Neural cell (in vitro differentiated cells): Measurements from ENCODE around the gene PTPRF. TPM values are rescaled to one million over a fixed set of nuclear protein-coding genes. Genes with fewer than 3 reads are reported as not detected.

Experiments used
- H2AFZ ChIP-seq: fragments of 200-600, 300-800 bp; sonication (generic), shearing (Covaris generic); 2 replicates; pipeline ENCODE4 v1.6.0; 2014; ENCODE audit warnings: low read depth, mild to moderate bottlenecking, antibody characterized with exemption, low read length, moderate library complexity
- H3F3A ChIP-seq: fragments of 200-600 bp; shearing (Covaris generic); 2 replicates; pipeline ENCODE4 v1.6.1; 2016; ENCODE audit warnings: mild to moderate bottlenecking, moderate library complexity, mixed read lengths, antibody characterized with exemption, low read length; ENCODE audit not compliant: insufficient read depth, poor library complexity, severe bottlenecking
- H3K27ac ChIP-seq: fragments of 200-600, 300-800 bp; sonication (generic), shearing (Covaris generic); 2 replicates; pipeline ENCODE4 v1.5.1; 2014; ENCODE audit warnings: mild to moderate bottlenecking, low read length, moderate library complexity
- H3K27me3 ChIP-seq: fragments of 300-800, 200-600 bp; sonication (generic), shearing (Covaris generic); 2 replicates; pipeline ENCODE4 v1.6.0; 2014; ENCODE audit warnings: mild to moderate bottlenecking, low read depth, low read length, moderate library complexity; ENCODE audit not compliant: insufficient read depth
- H3K36me3 ChIP-seq: fragments of 300-800, 200-600 bp; sonication (generic), shearing (Covaris generic); 2 replicates; pipeline ENCODE4 v1.5.1; 2014; ENCODE audit warnings: mild to moderate bottlenecking, antibody characterized with exemption, low read length, moderate library complexity; ENCODE audit not compliant: insufficient read depth
- H3K4me2 ChIP-seq: fragments of 300-800, 200-600 bp; sonication (generic), shearing (Covaris generic); 2 replicates; pipeline ENCODE4 v1.6.0; 2014; ENCODE audit warnings: mild to moderate bottlenecking, low read length
- H3K4me3 ChIP-seq: fragments of 300-800, 200-600 bp; sonication (generic), shearing (Covaris generic); 2 replicates; pipeline ENCODE4 v1.5.1; 2014; ENCODE audit warnings: mild to moderate bottlenecking, low read length, moderate library complexity
- H3K79me2 ChIP-seq: fragments of 200-600 bp; shearing (Covaris generic); replicated peaks from 2 replicates; pipeline ENCODE4 v1.6.0; 2014; ENCODE audit warnings: mild to moderate bottlenecking, low read length, moderate library complexity; ENCODE audit not compliant: insufficient read depth
- H3K9ac ChIP-seq: fragments of 300-800, 200-600 bp; sonication (generic), shearing (Covaris generic); 2 replicates; pipeline ENCODE4 v1.6.1; 2016; ENCODE audit warnings: mild to moderate bottlenecking, low read length, mixed read lengths
- H3K9me2 ChIP-seq: fragments of 200-600 bp; shearing (Covaris generic); 2 replicates; pipeline ENCODE4 v1.6.1; 2016; ENCODE audit warnings: mild to moderate bottlenecking, low read length, mixed read lengths; ENCODE audit not compliant: insufficient read depth
- H3K9me3 ChIP-seq: fragments of 200-600, 300-800 bp; sonication (generic), shearing (Covaris generic); 2 replicates; pipeline ENCODE4 v1.6.1; 2016; ENCODE audit warnings: mild to moderate bottlenecking, mixed run types, low read length, moderate library complexity, mixed read lengths
- H4K20me1 ChIP-seq: fragments of 200-600 bp; shearing (Covaris generic); 2 replicates; pipeline ENCODE4 v1.6.1; 2016; ENCODE audit warnings: mild to moderate bottlenecking, mixed run types; ENCODE audit not compliant: insufficient read depth
- CTCF ChIP-seq: fragments of 450-650 bp; IDR thresholded peaks from 2 replicates; pipeline ENCODE4 v1.5.1; 2014; ENCODE audit warnings: antibody characterized with exemption, mild to moderate bottlenecking, moderate library complexity; ENCODE audit not compliant: poor library complexity, severe bottlenecking
- EP300 ChIP-seq: fragments of 450-650 bp; conservative IDR thresholded peaks from 2 replicates; pipeline ENCODE4 v1.6.1; 2014; ENCODE audit warnings: antibody characterized with exemption, mild to moderate bottlenecking, moderate library complexity; ENCODE audit not compliant: poor library complexity, severe bottlenecking
- EZH2 ChIP-seq: fragments of 200-600, 300-800 bp; shearing (Covaris generic), sonication (generic); IDR thresholded peaks from 2 replicates; pipeline ENCODE4 v1.6.1; 2014; ENCODE audit warnings: antibody characterized with exemption, low read length, borderline replicate concordance, mild to moderate bottlenecking; ENCODE audit not compliant: insufficient read depth, poor library complexity, severe bottlenecking
- MXI1 ChIP-seq: fragments of 450-650 bp; conservative IDR thresholded peaks from 2 replicates; pipeline ENCODE4 v1.6.1; 2014; ENCODE audit warnings: antibody characterized with exemption, mild to moderate bottlenecking; ENCODE audit not compliant: poor library complexity, severe bottlenecking
- POLR2AphosphoS5 ChIP-seq: IDR thresholded peaks from 2 replicates; pipeline ENCODE4 v1.6.1; 2012
- RAD21 ChIP-seq: fragments of 450-650 bp; conservative IDR thresholded peaks from 2 replicates; pipeline ENCODE4 v1.6.1; 2014; ENCODE audit warnings: antibody characterized with exemption, mild to moderate bottlenecking, moderate library complexity
- REST ChIP-seq: IDR thresholded peaks from 2 replicates; pipeline ENCODE4 v1.6.1; 2012; ENCODE audit warnings: borderline replicate concordance
- SMC3 ChIP-seq: fragments of 450-650 bp; conservative IDR thresholded peaks from 2 replicates; pipeline ENCODE4 v1.6.1; 2014; ENCODE audit warnings: antibody characterized with exemption, mild to moderate bottlenecking, moderate library complexity; ENCODE audit not compliant: poor library complexity
- TAF1 ChIP-seq: IDR thresholded peaks from 2 replicates; pipeline ENCODE4 v1.6.1; 2012; ENCODE audit warnings: low read depth
- polyA plus RNA-seq: library from polyadenylated mRNA; depleted of rRNA; stranded (reverse); fragments of >200 nt; gene quantifications from 2 replicates; pipeline ENCODE4 v1.2.3, GENCODE V29; 2014

The PTPRF gene
- polyA plus RNA-seq, 1 donor from 2014 or later, result 66.6 TPM

- TF ChIP-seq EP300, result no peak
Observed at GRCh38 chr1:43598622-43599021, 67.9 kb downstream of the PTPRF start (continued).

- Histone ChIP-seq H3K79me2 (no peaks in the 10 kb centered on the region), H2AFZ (no peak overlapping the region), H3F3A (no peaks in the 10 kb centered on the region), H3K9me2 (no peaks in the 10 kb centered on the region), H3K4me3 (no peak overlapping the region), H3K9me3 (no peaks in the 10 kb centered on the region), H3K36me3 (no peaks in the 10 kb centered on the region), H3K27me3 (no peaks in the 10 kb centered on the region), H3K9ac (no peak overlapping the region), H4K20me1 (no peaks in the 10 kb centered on the region), H3K27ac (no peak overlapping the region), H3K4me2 (no peak overlapping the region)
- TF ChIP-seq MXI1, result no peak
- no peak for TF ChIP-seq EZH2
- TF ChIP-seq CTCF, result no peak
- TF ChIP-seq RAD21, result no peak
- TF ChIP-seq POLR2AphosphoS5, result no peak
Observed at GRCh38 chr1:43600033-43601020, 69.6 kb downstream of the PTPRF start.

- H3K4me2 ChIP-seq, result no peak overlapping the region
- no peaks in the 10 kb centered on the region for H3K36me3 ChIP-seq
- H3K27me3 ChIP-seq, result no peaks in the 10 kb centered on the region
- no peak overlapping the region for H3K27ac ChIP-seq
- H3K9me2 ChIP-seq, result no peaks in the 10 kb centered on the region
- H3K4me3 ChIP-seq, result no peak overlapping the region
- no peaks in the 10 kb centered on the region for H4K20me1 ChIP-seq
- no peak overlapping the region for H3K9ac ChIP-seq
- no peak for TF ChIP-seq RAD21
- TF ChIP-seq MXI1, result no peak
- no peak for TF ChIP-seq POLR2AphosphoS5
- no peak for TF ChIP-seq EZH2
- TF ChIP-seq REST, result no peak
- no peak for TF ChIP-seq SMC3
- no peak for TF ChIP-seq TAF1
- TF ChIP-seq EP300, result no peak
- H3K79me2 ChIP-seq, result no peaks in the 10 kb centered on the region
- H3K9me3 ChIP-seq, result no peaks in the 10 kb centered on the region
- no peaks in the 10 kb centered on the region for H3F3A ChIP-seq
- no peak overlapping the region for H2AFZ ChIP-seq
Observed at GRCh38 chr1:43602990-43603389, 72.3 kb downstream of the PTPRF start.
